Neuronal stem cell (in vitro differentiated cells): Measurements from ENCODE around the gene CDK2AP2.

Experiments
- DNase-seq: peaks from one replicate; pipeline ENCODE4 v3.0.0-alpha.2; 2013; ENCODE audit warnings: low spot score
- H2AFZ ChIP-seq: one replicate; pipeline ENCODE4 v1.6.1; 2013; ENCODE audit warnings: mild to moderate bottlenecking, low read length, inconsistent platforms
- H2AK5ac ChIP-seq: 2 replicates; pipeline ENCODE4 v1.6.1; 2013; ENCODE audit warnings: low read depth, mild to moderate bottlenecking, inconsistent platforms, low read length, moderate library complexity, mixed read lengths
- H2BK120ac ChIP-seq: 2 replicates; pipeline ENCODE4 v1.6.1; 2013; ENCODE audit warnings: low read depth, mild to moderate bottlenecking, inconsistent platforms, low read length, moderate library complexity, mixed read lengths
- H2BK12ac ChIP-seq: one replicate; pipeline ENCODE4 v1.6.1; 2013; ENCODE audit warnings: low read length, inconsistent platforms
- H2BK15ac ChIP-seq: 2 replicates; pipeline ENCODE4 v1.6.1; 2013; ENCODE audit warnings: mild to moderate bottlenecking, low read length, inconsistent platforms, mixed read lengths
- H2BK5ac ChIP-seq: one replicate; pipeline ENCODE4 v1.6.1; 2013; ENCODE audit warnings: inconsistent platforms, mild to moderate bottlenecking, low read length, moderate library complexity
- H3K14ac ChIP-seq: one replicate; pipeline ENCODE4 v1.6.1; 2013; ENCODE audit warnings: low read length, inconsistent platforms
- H3K18ac ChIP-seq: 2 replicates; pipeline ENCODE4 v1.6.1; 2013; ENCODE audit warnings: low read length, inconsistent platforms
- H3K23ac ChIP-seq: 2 replicates; pipeline ENCODE4 v1.6.1; 2013; ENCODE audit warnings: low read depth, mild to moderate bottlenecking, mixed read lengths, low read length, inconsistent platforms; ENCODE audit not compliant: poor library complexity
- H3K27ac ChIP-seq: replicated peaks from 3 replicates; pipeline ENCODE4 v1.5.1; 2013; ENCODE audit warnings: low read length, inconsistent platforms
- H3K27me3 ChIP-seq, 3 experiments: 2 replicates each; pipeline ENCODE4 v1.6.1; 2013; ENCODE audit warnings: low read length in 3 of 3, mild to moderate bottlenecking in 2 of 3, inconsistent platforms in 1 of 3, low read depth in 1 of 3, mixed read lengths in 1 of 3, moderate library complexity in 1 of 3; ENCODE audit not compliant: control insufficient read depth in 3 of 3, insufficient read depth in 3 of 3
- H3K36me3 ChIP-seq, 2 donors: replicated peaks in 1 of 2; 2 replicates each; pipeline ENCODE4 v1.6.1; 2013; ENCODE audit warnings: low read length in 2 of 2; ENCODE audit not compliant: control insufficient read depth in 2 of 2, insufficient read depth in 2 of 2
- H3K4ac ChIP-seq: 2 replicates; pipeline ENCODE4 v1.6.1; 2013; ENCODE audit warnings: inconsistent platforms, mild to moderate bottlenecking, low read length, moderate library complexity
- H3K4me1 ChIP-seq, 2 donors: 1 replicate in 1 of 2; 2 replicates in 1 of 2; pipeline ENCODE4 v1.6.1; 2013; ENCODE audit warnings: low read length in 2 of 2, low read depth in 1 of 2; ENCODE audit not compliant: control insufficient read depth in 2 of 2, insufficient read depth in 1 of 2
- H3K4me2 ChIP-seq: one replicate; pipeline ENCODE4 v1.6.1; 2013; ENCODE audit warnings: mild to moderate bottlenecking, low read length, inconsistent platforms; ENCODE audit not compliant: insufficient read depth, poor library complexity, severe bottlenecking
- H3K4me3 ChIP-seq, 2 donors: 2 replicates each; pipeline ENCODE4 v1.5.1; 2013; ENCODE audit warnings: low read length in 2 of 2, mild to moderate bottlenecking in 2 of 2, inconsistent platforms in 1 of 2, moderate library complexity in 1 of 2
- H3K79me1 ChIP-seq: one replicate; pipeline ENCODE4 v1.6.1; 2013; ENCODE audit warnings: low read depth, mild to moderate bottlenecking, inconsistent platforms, low read length, moderate library complexity
- H3K9ac ChIP-seq: one replicate; pipeline ENCODE4 v1.6.1; 2013; ENCODE audit warnings: mild to moderate bottlenecking, low read depth, low read length, inconsistent platforms; ENCODE audit not compliant: poor library complexity
- H3K9me3 ChIP-seq, 2 donors: replicated peaks in 1 of 2; 2 replicates each; pipeline versions ENCODE3 to v1.6.1; 2013; ENCODE audit warnings: low read length in 2 of 2, mild to moderate bottlenecking in 2 of 2, inconsistent platforms in 1 of 2, low read depth in 1 of 2, mixed read lengths in 1 of 2, moderate library complexity in 1 of 2; ENCODE audit not compliant: control insufficient read depth in 2 of 2, insufficient read depth in 1 of 2
- H4K8ac ChIP-seq: one replicate; pipeline ENCODE4 v1.6.1; 2013; ENCODE audit warnings: low read depth, mild to moderate bottlenecking, inconsistent platforms, low read length, moderate library complexity
- H4K91ac ChIP-seq: one replicate; pipeline ENCODE4 v1.6.1; 2013; ENCODE audit warnings: low read length, low read depth, mild to moderate bottlenecking, inconsistent platforms; ENCODE audit not compliant: poor library complexity
- WGBS, 2 donors: extraction: QIAGEN DNeasy Blood & Tissue Kit; methylation state at CpG; one replicate each; pipeline ENCODE4 v1.1.7; 2013; ENCODE audit warnings: missing lambda C conversion rate in 2 of 2, mixed read lengths in 1 of 2; ENCODE audit not compliant: insufficient read length in 2 of 2, insufficient replicate concordance in 1 of 2; ENCODE audit errors: extremely low coverage in 2 of 2; 5-methylcytosine and 5-hydroxymethylcytosine counted together

CDK2AP2 gene

DNA sequence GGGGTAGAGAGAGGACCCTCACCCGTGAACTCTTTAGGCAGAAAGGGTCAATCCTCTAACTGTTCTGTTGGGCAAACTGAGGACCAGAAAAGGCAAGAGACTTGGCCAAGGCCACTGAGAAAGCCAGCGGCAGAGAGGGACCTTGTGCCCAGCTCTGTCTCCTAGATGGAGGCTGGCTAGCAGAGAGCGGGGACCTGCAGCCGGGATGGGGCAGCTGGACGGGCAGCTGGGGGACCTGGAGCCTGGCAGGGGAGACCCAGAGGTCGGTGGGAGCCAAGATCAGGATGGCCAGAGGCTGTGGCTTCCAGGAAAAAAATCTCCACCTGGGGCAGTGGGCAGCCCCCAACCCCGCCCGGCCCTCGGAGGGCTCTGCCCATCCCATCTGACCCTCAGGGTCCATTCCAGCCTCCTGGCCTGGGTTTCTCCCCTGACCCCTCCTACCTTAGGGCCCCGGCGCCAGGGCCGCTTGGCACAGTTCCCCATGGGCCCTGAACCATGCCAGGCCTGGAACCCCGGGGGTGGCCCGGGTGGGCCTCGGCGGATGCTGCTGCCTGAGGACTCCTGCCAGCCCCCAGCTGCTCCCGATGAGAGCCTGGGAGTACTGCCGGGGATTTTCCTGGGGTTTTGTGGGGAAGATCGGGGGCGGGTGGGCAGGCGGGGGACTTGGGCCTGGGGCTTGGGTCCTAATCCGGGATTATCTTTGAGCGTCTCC, 15.0 kb upstream of the CDK2AP2 start, which contains the start of gene CABP2:
Gene CABP2 (minus strand): TSS at position 603 of the 712 bp plus-strand sequence. CDS start 120 bp downstream, at position 483.
- H4K91ac ChIP-seq = no peak within 1 kb of the TSS
- peaks cover 2 to 10% of the 10 kb centered on the region in 2 donors for H3K4me1 ChIP-seq
- H2BK120ac ChIP-seq = peak within 1 kb of the TSS; percentile 16
- H3K36me3 ChIP-seq = peaks cover 0 to 2% of the 10 kb centered on the region in 2 donors
- no peak within 1 kb of the TSS for H3K27ac ChIP-seq
- H2BK12ac ChIP-seq = peak within 1 kb of the TSS; percentile 75
- H2AK5ac ChIP-seq = peak within 1 kb of the TSS; percentile 84
- H2AFZ ChIP-seq = peak within 1 kb of the TSS; percentile 68
- no peak within 1 kb of the TSS for H4K8ac ChIP-seq
- no peaks in the 10 kb centered on the region for H3K79me1 ChIP-seq
- peaks cover 0 to 1% of the 10 kb centered on the region in 2 donors for H3K9me3 ChIP-seq
- peak within 1 kb of the TSS; percentile 89 for H2BK15ac ChIP-seq
- H3K23ac ChIP-seq = peak within 1 kb of the TSS; percentile 73
- H3K4ac ChIP-seq = no peak within 1 kb of the TSS
- no peak within 1 kb of the TSS for H3K4me2 ChIP-seq
- H3K9ac ChIP-seq = peak within 1 kb of the TSS; percentile 44
- no CpG with 5 or more reads among the region's 23 CpGs for WGBS, 2 donors
- H3K14ac ChIP-seq = peak within 1 kb of the TSS; percentile 71
- H3K18ac ChIP-seq = peak within 1 kb of the TSS; percentile 38
- H2BK5ac ChIP-seq = no peak within 1 kb of the TSS
- H3K27me3 ChIP-seq = peaks cover 0 to 11% (median 0%) of the 10 kb centered on the region in 3 experiments
- DNase-seq = no peak
- no peak within 1 kb of the TSS for H3K4me3 ChIP-seq

DNA sequence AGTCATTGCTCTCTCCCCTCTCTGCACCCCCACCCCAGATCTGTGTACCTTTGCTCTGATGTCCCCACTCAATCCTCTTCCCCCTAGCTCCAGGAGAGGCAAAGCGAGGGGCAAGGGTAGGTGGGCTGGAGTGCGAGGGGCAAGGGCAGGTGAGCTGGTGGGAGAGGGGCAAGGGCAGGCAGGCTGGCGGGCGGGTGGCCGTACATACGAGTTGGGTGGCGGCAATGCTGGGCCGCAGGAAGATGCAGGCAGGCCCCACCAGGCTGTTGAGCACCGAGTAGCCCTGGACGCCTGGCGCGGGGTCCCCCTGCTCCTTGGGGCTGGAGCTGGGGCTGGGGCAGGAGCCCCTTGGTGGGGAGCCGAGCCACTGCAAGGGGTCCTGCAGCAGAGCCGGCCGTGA, 14.4 kb upstream of the CDK2AP2 start:
- Histone ChIP-seq H4K91ac (no peak overlapping the region), H3K4me2 (no peak overlapping the region), H2BK12ac (peak overlapping the region; percentile 75), H2AK5ac (peak overlapping the region; percentile 84), H2BK15ac (peak overlapping the region; percentile 89), H3K9me3 (peaks cover 0 to 1% of the 10 kb centered on the region in 2 donors), H3K4ac (no peak overlapping the region), H2BK120ac (peak overlapping the region; percentile 16), H3K27me3 (peaks cover 0 to 11% (median 0%) of the 10 kb centered on the region in 3 experiments), H3K4me3 (no peak overlapping the region), H3K79me1 (no peaks in the 10 kb centered on the region), H3K14ac (peak overlapping the region; percentile 71), H3K23ac (peak overlapping the region; percentile 73), H4K8ac (no peak overlapping the region), H3K9ac (peak overlapping the region; percentile 44), H2BK5ac (no peak overlapping the region), H3K27ac (no peak overlapping the region), H2AFZ (no peak overlapping the region), H3K4me1 (peaks cover 2 to 10% of the 10 kb centered on the region in 2 donors), H3K18ac (peak overlapping the region; percentile 38), H3K36me3 (peaks cover 0 to 2% of the 10 kb centered on the region in 2 donors)
- WGBS, 2 donors = no CpG with 5 or more reads among the region's 15 CpGs
- DNase-seq = no peak

DNA sequence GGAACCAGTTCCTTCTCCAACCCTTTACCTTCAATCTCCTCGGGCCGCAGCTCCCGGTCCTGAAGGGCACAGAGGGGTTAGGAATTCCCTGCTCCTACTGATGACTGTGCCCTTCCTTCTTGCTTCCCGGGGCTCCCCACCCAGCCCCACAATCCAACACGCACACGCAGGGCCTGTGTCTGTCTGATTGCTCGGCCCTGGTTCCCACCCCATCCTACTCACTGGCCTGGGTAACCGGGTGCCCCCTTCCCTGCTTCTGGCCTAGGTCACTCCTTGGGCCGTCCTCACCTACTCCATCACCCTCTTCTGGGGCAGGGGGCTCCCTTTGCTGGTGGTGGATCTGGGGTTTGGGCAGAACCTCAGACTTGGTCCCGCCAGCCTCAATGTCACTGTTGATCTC, 14.0 kb upstream of the CDK2AP2 start:
- Histone ChIP-seq H3K79me1 (no peaks in the 10 kb centered on the region), H3K4me3 (no peak overlapping the region), H2BK15ac (peak overlapping the region; percentile 89), H3K4me1 (peaks cover 2 to 10% of the 10 kb centered on the region in 2 donors), H2BK120ac (no peak overlapping the region), H3K9ac (no peak overlapping the region), H3K9me3 (peaks cover 0 to 1% of the 10 kb centered on the region in 2 donors), H3K18ac (no peak overlapping the region), H3K23ac (peak overlapping the region; percentile 73), H4K91ac (no peak overlapping the region), H3K4ac (no peak overlapping the region), H3K4me2 (no peak overlapping the region), H3K14ac (no peak overlapping the region), H4K8ac (no peak overlapping the region), H3K27ac (no peak overlapping the region), H3K27me3 (peaks cover 0 to 12% (median 0%) of the 10 kb centered on the region in 3 experiments), H2AK5ac (peak overlapping the region; percentile 84), H2BK12ac (peak overlapping the region; percentile 75), H3K36me3 (no peaks in the 10 kb centered on the region), H2AFZ (no peak overlapping the region), H2BK5ac (no peak overlapping the region)
- no peak for DNase-seq
- WGBS, 2 donors = no CpG with 5 or more reads among the region's 10 CpGs
